Stimulated activated CD8-positive, alpha-beta memory T cell treated with anti-CD3 and anti-CD28 coated beads, Interleukin-15, amount 100 ng/mL, for 1 hour (primary cell): ENCODE measurements around the gene RTF2.

Source experiments
- DNase-seq: peaks from one replicate; pipeline ENCODE4 v3.0.0-alpha.2; 2020; ENCODE audit warnings: low read depth

The RTF2 gene, protein sequence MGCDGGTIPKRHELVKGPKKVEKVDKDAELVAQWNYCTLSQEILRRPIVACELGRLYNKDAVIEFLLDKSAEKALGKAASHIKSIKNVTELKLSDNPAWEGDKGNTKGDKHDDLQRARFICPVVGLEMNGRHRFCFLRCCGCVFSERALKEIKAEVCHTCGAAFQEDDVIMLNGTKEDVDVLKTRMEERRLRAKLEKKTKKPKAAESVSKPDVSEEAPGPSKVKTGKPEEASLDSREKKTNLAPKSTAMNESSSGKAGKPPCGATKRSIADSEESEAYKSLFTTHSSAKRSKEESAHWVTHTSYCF

DNA sequence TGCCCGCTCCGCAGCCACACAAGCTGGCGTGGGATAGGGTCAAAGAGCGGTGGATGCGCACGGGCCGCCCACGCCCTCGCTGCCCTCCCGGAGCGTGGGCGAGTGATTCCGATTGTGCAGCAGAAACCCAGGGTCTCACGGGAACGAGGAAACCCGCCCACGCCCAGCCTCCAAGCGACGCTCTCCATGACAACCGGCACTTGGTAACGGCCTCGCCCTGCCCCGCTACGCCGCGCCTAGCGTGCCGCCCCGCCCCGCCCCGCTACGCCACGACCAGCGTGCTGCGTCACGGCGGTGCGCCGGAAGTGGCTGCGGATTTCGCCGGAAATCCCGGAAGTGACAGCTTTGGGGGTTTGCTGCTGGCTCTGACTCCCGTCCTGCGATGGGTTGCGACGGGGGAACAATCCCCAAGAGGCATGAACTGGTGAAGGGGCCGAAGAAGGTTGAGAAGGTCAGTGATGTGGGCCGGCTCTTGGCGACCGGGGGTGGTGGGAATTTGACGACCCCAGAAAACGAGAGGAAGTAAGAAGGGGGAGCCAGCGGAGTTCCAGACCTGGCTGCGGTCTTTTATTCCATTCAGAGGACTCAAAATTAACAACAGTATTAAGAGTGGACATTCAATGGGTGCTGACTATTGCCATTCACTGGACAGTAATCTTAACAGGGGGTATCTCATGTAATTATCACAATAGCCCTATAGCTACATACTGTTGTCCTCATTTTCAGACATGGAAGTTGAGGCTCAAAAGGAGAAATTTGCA lies at the start of gene RTF2:
RTF2 (plus strand) TSS at position 312 of the 761 bp plus-strand sequence; CDS start at position 383, 71 bp downstream.
- peak; percentile 93 for DNase-seq

DNA sequence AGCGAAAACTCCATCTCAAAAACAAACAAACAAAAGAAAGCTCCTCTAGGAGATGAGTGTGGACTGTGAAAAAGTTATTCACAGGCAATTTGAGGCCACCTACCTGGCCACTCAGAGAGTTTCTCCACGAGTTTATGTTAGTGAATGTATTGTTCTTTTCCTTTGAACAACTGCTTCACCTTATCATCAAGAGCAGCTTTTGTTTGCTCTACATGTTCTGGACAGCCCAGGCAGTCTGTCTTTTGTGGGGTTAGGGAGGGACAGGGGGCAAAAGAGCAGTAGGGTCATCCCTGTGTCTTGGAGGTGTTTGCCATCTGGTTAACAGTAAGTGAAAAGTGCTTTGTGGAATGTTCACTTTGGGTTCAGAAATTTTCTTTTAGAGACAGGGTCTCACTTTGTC lies 48.4 kb upstream of the RTF2 start:
- no peak for DNase-seq

DNA sequence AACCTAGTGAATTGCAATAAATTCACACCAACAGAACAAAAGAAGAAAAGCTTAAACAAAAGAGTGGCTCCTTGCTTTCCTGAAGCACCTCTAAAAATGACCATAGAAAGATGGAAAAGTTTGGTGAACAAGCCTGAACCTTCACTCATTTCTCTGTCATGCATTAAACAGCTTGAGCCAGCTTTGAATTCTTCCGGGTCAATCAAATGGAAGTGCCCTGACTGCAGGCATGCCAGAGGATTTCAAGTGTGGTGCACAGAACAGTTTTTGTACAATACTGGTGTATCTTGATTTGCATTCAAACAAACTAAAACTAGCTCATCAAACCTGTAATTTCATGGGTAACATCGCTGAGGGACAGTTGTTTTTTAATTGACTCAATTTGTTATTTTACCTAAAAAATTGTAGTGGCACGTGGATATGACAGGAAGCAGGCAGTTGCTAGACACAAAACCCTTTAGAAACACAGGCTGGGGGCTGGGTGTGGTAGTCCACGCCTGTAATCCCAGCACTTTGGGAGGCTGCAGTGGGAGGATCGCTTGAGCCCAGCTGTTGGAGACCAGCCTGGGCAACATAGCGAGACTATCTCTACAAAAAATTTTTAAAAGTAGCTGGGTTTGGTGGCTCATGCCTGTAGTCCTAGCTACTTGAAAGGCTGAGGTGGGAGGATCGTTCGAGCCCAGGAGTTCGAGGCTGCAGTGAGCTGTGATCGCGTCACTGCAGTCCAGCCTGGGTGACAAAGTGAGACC lies 47.3 kb upstream of the RTF2 start:
- DNase-seq, result no peak

DNA sequence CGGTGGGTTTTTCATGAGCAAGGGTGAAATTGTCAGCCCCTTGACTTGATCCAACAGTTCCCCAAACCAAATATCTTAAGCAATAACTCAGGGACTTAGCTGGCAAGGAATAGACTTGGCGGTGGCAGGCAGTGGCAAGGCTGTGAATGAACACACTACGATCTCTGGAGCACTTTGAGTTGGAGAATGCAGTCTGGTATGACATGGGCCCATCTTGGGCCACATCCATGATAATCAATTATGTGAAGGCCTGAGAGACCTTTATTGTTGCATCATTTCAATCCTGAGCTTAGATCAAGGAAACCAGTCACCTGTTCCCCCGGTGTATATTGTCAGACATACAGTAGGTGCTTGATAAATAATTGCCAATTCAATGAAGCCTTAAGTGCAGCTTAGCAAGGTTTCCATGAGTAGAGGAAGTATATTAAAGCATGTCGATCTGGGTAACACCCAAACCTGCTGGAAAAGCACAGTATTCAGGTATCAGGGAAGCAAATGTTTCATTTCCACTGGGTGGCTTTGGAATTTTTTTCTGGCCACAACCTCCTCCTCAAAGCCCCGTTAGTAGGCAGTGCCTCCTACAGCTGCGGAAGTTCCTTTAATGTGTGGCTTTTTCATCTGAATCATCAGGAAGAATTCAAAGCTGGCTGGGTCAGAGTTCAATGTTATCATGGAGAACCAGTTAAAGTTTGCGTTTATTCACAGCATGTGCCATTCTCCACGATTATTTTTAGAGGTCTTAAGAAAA lies 46.2 kb upstream of the RTF2 start:
- DNase-seq, result no peak

DNA sequence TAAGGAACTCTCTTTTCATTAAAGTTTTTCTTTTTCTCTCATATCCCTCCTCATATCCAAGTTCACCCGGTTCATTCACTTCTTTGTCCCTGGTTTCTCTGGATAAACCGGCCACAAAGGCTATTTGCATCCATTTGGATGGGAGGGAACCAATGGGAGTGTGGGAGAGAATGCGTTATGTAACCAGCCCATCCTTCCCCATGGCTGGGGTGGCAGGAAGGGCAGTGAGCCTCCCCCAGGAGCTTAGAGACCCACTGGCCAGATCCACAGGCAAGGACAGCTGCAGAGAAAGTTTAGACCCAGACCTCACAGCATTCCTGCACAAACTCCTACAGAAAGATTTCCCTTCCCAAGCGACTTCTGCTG lies 45.6 kb upstream of the RTF2 start:
- DNase-seq, result no peak

DNA sequence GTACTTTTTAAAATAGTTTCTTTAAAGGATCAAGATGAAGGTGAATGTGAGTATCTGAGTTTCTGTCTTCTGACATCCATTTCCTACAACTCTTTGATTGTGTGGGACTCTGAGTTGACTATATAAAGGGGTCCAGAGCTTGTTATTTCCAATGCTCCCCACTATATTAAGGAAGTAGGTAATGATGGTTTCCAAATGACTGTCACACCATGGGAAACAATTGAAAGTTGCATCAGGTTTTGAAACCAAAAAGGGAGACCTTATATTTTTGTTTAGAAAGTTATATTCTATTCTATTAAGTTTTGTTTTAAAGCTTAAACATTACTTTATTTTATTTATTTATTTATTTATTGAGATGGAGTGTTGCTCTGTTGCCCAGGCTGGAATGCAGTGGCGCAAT lies 45.2 kb upstream of the RTF2 start:
- no peak for DNase-seq

DNA sequence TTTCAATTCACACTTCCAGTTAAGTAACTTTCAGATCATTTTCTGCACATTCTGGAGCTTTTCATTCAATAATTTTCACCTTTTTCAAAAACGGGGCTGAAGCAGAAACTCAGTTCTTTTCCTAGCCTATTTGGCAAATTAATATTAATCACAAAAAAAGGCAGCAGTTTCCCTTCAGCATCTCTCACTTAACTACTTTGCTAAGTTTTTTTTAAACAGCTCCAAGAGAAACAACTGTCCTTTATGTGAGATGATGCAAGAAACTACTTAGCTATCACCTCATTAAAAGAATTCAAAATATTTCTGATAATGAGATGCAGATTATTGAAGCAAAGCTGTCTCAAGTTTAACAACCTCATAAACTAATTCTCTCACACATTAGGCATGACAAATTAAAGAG lies 44.5 kb upstream of the RTF2 start:
- DNase-seq, result no peak

DNA sequence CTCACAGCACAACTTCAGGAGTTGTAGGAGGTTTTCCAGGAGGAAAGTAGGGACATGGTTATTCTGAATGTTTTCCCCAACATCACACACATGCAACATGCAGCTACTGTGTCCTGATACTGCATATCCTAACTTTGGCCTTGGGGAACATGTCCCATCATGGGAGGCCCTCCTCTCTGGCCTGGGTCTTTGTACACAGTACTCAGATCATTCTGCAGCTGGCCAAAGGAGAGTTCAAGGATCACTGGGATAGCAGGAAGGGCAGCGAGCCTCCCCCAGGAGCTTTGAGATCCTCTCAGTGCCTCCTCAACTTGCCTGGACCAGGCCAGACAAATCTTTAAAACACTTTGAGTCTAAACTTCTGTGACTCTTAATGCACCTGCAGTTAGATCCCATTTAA lies 43.5 kb upstream of the RTF2 start:
- no peak for DNase-seq

DNA sequence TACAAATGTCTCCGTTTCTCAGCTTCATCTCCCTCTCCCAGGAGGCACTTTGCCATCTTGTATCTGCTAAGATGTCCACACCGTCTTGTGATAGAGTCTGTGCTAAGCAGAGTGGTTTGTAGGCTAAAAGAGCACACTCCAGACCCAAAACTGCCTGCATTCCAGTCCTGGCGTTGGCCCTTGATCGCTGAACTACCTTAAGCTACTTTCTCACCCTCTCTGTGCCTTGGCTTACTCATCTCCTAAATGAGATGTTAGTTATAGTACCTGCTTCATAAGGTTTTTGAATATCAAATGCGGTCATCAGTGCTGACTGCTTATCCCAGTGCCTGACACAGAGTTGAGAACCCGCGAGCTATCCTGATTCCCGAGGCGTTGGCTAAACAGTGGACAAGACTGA lies 42.4 kb upstream of the RTF2 start:
- DNase-seq, result no peak

DNA sequence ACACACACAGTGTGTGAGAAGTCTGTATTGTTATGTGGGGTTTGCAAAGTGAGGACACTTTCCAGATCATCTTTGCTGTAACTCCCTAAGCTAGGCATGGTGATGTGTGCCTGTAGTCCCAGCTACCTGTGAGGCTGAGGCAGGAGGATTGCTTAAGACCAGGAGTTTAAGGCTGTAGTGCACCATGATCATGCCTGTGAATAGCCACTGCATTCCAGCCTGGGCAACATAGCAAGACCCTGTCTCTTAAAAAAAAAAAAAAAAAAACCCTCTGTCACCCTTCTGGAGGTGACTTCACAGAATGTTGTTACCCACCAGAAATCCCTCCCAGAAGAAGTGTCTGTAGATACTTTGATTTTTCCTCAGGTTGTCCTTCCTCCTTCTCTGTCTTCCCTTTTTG lies 41.5 kb upstream of the RTF2 start:
- no peak for DNase-seq

DNA sequence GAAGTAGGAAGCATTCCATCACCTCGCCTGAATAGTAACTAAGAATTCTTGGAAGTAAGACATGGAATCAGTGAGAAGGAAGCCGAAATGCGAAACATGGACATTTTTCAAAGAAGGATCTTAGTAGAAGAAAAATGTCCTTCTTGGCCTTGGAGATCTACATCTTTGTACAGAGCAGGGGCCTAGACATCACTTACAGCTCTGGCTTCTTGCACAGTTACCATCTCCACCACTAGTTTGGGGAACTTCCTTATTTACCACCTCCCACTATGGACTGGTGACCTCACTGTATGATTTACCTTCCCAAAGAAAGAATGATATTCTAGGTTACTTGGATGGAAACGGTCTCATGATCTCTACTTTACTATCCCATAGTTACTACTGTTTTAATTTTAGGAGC lies 40.6 kb upstream of the RTF2 start:
- no peak for DNase-seq

DNA sequence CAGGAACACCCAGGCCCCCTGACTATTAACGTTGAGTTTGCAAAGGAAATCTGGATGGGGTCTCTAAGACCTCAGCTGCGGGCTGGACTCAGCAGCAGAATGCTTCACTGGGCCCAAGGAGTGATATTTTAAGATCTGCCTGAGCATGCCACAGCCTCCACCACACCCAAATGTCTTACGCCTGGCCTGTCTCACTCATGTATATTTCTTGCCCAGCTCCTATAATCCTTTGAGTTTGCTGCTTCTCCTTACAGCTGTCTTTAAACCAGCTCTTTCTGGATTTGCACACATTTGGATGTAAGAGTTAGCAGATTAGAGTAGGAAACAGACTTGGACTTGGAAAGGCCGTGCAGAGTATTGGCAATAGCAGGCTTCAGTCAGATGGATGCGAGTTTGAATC lies 40.0 kb upstream of the RTF2 start:
- no peak for DNase-seq

DNA sequence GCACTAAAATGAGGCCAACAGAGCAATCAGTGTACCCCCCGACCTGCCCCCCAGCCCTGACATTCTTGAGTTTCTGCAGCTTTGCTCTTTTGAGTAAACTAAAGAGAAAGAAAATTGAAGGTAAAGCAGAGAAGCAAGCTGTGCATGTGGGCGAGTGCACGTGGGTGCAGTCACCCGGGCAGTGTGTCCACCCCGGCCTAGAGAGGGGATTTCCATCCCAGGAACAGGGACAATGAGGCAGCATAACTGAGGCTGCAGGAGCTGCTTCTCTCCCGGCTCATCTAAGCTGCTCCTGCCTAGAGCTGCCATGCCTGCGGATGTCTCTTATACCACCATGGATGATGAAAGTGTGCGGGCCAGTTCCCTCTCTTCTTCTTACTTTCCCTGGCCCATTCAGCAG lies 39.5 kb upstream of the RTF2 start:
- DNase-seq, result no peak

DNA sequence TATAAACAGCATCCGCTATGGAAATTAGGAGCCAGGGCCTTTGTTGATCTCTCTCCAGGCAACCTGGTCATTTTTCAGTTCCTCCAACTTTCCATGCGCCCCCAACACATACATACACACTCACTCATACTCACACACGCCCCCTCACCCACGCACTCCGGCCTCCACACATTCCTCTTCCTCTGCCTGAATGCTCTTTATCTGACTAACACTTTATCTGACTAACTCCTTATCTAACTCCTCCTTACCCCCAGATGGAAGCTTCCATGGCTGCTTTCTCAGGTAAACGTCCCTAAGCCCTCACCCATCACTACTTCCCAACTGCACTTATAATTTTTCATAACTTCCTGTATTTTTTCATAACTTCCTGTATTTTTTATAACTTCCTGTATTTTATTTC lies 38.9 kb upstream of the RTF2 start:
- no peak for DNase-seq

DNA sequence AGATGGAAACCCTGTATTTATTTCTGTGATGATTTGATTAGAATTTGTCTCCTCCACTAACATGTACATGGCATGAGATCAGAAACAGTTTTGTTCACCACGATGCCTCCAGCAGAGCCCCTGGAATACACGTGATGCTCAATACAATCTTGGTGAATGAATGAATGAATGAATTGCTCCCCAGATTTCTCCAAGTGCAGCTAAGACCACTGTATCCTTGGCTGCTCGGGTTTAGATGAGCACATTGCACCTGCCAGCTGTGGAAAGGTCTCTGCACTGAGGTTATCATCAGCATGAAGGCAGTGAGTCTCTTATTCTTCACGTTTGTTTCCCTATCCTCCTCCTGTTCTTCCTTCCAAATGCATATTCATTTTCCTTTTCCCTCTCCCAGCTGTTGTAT lies 38.5 kb upstream of the RTF2 start:
- DNase-seq, result no peak

DNA sequence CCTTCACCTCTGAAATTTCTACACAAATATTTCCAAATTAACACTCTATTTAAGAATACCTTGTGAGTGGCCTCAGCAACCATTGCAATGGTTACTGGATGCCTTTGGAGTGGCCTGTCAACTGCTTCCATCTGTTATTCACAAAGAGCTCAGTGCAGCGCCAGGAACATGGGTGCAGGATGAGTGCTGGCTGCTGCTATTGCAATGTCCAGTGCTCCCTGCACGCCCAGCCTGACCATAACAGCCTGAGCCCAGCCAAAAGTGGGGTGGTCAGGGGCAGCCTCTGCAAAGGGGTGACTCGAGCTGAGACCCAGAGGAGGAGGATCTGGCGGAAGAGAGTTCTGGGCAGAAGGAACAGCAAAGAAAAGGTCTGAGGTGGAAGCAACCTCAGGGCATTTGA lies 38.0 kb upstream of the RTF2 start:
- DNase-seq, result no peak

DNA sequence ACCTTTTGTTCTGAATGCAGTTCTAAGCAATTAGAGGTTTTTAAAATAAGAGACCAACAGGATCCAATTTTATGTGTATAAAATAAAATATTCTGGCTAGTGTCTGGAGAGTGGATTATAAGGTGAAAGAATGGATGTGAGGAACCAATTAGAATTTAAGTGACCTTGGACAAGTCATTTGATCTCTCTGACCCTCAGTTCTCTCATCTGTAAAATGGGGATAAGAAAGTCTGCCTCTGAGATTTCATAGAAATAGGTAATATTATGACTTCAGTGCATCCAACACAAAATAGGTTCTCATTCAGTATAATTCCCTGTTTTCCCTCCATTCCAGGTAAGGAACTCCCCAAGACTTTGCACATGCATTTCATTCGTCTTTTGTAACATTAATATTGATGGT lies 37.5 kb upstream of the RTF2 start:
- DNase-seq, result no peak

DNA sequence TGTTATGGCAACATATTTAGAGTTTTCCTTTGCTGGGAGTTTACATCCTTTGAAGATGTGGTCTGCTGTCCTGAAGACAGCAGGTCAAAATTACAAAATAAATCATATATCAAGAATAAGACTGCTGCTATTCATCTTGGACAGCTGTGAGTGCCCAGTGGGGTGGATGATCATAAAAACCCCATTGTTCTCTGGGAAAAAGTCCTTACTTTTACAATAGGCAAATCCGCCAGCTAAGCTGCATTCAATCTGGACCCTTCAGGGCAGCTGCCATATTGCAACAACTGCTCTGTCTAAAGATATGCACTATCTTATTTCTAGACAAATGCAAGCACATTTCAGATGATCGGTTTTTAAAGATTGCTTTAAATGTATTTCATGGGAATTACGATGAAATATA lies 37.0 kb upstream of the RTF2 start:
- DNase-seq, result no peak

DNA sequence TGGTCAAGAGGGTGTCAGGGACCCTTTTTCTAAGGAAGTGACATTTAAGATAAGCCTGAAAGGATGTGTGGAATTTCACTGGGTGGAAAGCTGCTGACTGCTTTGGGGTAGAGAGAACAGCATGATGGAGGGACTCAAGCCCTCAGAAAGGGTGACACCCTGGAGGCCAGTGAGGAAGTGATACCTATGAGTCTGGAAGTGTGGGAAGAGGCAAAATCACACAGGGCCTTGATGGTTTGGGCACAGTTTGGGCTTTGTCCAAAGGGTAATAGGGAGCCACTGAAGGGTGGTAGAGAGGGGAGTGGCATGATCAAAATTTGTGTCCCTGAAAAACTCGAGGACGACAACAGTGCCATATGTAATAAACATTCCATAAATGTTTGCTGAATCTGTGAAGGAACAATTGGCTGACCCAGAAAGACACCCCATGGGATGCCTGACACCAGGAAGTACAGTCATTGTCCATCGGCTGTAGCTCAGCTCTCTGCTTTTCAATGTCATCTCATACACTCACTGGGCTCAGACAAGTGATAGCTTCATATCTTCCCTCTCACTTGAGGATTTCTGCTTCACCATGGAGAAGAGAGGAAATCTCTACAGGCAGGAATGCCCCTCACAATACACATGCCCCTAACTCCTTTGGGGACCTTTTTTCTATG lies 35.1 kb upstream of the RTF2 start:
- no peak for DNase-seq

DNA sequence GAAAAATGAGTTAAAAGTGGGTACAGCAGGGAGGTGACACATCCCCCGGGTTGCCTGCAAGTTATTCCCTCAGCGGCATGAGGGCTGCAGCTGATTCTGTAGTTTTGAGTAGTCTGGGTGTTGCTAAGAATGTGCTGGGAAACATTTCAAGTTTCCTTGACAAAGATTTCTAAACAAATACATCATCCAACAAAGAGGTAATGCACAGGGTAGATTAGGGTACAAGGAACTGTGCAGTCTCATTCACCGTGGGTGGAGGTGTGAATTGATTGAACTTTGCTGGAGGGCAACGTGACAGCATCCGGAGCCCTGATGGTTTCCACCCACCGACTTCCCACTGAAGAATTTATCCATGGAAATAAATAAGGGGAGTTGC lies 34.6 kb upstream of the RTF2 start:
- DNase-seq, result no peak

DNA sequence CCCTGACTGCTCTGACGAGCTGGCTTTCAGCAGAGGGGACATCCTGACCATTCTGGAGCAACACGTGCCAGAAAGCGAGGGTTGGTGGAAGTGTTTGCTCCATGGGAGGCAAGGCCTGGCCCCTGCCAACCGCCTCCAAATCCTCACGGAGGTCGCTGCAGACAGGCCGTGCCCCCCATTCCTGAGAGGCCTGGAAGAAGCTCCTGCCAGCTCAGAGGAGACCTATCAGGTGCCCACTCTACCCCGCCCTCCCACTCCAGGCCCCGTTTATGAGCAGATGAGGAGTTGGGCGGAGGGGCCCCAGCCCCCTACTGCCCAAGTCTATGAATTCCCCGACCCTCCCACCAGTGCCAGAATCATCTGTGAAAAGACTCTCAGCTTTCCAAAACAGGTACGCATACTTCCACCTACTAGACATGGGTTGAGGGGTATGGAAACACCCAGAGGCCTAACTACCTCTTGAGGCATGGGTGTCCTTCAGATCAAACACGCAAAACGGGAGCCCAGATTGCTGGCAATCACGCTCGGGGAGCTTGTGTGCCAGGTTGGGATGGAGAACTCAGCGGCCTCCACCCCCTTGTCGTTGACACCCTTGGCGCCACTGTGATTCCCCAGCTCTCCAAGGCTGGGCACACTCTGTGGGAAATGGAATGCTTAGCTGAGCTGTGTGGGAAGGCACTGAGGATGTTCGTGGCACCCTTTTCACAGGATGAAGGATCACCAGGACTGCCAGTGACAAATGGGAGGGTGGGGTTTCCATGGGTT lies 31.0 kb upstream of the RTF2 start:
- no peak for DNase-seq
